WERI-Rb-1 (cell line): ENCODE results near the gene SOX5.

Source experiments
- DNase-seq: peaks from one replicate; pipeline ENCODE4 v3.0.0-alpha.2; 2020
- H3K27ac ChIP-seq: fragments of 250-450 bp; sonication (Bioruptor Pico); 2 replicates; pipeline ENCODE4 v1.5.1; 2020; ENCODE audit warnings: mild to moderate bottlenecking, moderate library complexity
- H3K27me3 ChIP-seq: fragments of 250-450 bp; sonication (Bioruptor Pico); 2 replicates; pipeline ENCODE4 v1.5.1; 2021; ENCODE audit warnings: mild to moderate bottlenecking, low read depth, moderate library complexity; ENCODE audit not compliant: insufficient read depth, severe bottlenecking
- H3K36me3 ChIP-seq: fragments of 250-450 bp; sonication (Bioruptor Pico); 2 replicates; pipeline ENCODE4 v1.5.1; 2020; ENCODE audit warnings: mild to moderate bottlenecking, moderate library complexity
- H3K4me3 ChIP-seq: 2 replicates; pipeline ENCODE4 v1.5.1; 2011; ENCODE audit warnings: low read depth, mild to moderate bottlenecking, control low read depth, low read length
- H3K9me3 ChIP-seq: fragments of 250-450 bp; sonication (Bioruptor Pico); 2 replicates; pipeline ENCODE4 v1.5.1; 2021; ENCODE audit warnings: mild to moderate bottlenecking, moderate library complexity; ENCODE audit not compliant: severe bottlenecking
- CTCF ChIP-seq: IDR thresholded peaks from 2 replicates; pipeline ENCODE4 v1.5.1; 2011; ENCODE audit warnings: low read depth, mild to moderate bottlenecking, control low read depth, inconsistent platforms, low read length

The SOX5 gene

GRCh38 chr12:23556661-23557060, 392.8 kb downstream of the SOX5 start:
- no peak for DNase-seq
- H3K27ac ChIP-seq: no peak overlapping the region
- H3K4me3 ChIP-seq: no peak overlapping the region
- H3K9me3 ChIP-seq: peaks cover 3% of the 10 kb centered on the region
- H3K27me3 ChIP-seq: no peaks in the 10 kb centered on the region
- TF ChIP-seq CTCF: no peak
- no peaks in the 10 kb centered on the region for H3K36me3 ChIP-seq

DNA sequence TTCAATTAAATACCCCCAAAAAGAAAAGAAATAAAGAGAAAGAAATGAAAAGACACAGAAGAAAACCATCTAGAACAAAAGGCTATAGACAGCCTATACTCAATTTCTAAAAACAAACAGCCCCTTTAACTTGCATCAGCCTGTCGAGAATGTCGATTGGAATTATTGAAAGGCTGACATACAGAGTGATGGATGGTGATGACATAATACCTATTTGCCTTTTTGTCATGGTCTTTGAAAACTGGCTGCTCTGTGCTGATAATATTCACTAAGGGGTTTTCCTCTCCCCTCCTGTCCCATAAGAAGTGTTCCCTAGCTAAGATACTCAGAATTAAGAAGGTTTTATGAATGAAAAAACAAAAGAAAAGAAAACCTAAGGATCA, 393.7 kb downstream of the SOX5 start:
- H3K4me3 ChIP-seq: no peak overlapping the region
- H3K27me3 ChIP-seq: no peaks in the 10 kb centered on the region
- H3K9me3 ChIP-seq: peaks cover 3% of the 10 kb centered on the region
- H3K36me3 ChIP-seq: no peaks in the 10 kb centered on the region
- no peak overlapping the region for H3K27ac ChIP-seq
- TF ChIP-seq CTCF: no peak
- DNase-seq: no peak

DNA sequence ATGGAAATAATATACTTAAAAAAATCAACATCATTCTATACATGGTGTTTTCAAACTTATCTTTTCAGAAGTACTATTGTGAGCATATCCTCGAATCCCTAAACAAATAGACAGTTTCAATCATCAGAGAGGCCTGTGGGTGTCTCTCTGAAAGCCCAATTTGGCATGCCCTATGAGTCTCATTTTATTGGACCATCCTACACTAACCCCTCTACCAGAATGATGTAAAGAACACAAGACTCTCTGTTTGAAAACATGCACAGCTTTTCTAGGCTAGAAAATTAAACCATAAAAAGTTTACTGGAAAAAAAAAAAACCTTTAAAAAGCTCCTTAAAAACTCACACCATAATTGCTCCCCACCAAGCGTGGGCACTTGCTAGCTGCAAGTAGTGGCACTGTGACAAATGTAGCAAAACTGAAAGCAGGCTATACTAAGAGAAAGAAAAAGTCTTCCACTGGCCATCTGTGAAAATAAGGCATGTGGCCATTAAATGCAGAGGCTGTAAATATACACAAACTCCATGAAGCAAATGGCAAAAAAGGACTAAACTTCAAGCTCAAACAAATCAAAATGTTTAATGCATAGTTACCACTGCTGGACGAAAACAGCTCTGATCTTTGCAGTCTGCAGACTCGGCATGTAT, 394.2 kb downstream of the SOX5 start:
- Histone ChIP-seq H3K4me3 (no peak overlapping the region), H3K27ac (no peak overlapping the region), H3K27me3 (no peaks in the 10 kb centered on the region), H3K9me3 (peaks cover 3% of the 10 kb centered on the region), H3K36me3 (no peaks in the 10 kb centered on the region)
- no peak for TF ChIP-seq CTCF
- no peak for DNase-seq

GRCh38 chr12:23552417-23552816, 397.1 kb downstream of the SOX5 start:
- no peaks in the 10 kb centered on the region for H3K27me3 ChIP-seq
- H3K4me3 ChIP-seq: no peak overlapping the region
- DNase-seq: no peak
- no peaks in the 10 kb centered on the region for H3K36me3 ChIP-seq
- TF ChIP-seq CTCF: no peak
- H3K9me3 ChIP-seq: no peaks in the 10 kb centered on the region
- no peak overlapping the region for H3K27ac ChIP-seq

DNA sequence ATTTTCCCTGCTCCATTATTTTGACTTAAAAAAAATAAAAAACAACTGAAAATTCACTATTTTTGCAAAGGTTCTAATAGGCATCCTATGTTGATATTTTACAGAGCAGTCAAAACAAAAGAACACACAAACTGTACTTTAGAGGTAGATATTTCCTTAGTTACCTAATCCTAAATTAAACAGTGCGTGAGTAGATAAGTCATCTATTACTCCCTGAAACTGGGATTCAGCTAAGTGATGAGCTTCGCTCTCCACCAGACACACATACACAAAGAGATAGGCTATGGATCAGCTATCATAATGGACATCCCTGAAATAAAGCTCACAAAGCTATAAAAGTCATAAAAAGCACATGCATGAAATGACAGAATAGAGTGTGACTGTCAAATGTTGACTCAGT, 398.7 kb downstream of the SOX5 start:
- DNase-seq: no peak

More for the DNA sequence above, 398.7 kb downstream of the SOX5 start:
- Histone ChIP-seq H3K27me3 (no peaks in the 10 kb centered on the region), H3K9me3 (no peaks in the 10 kb centered on the region), H3K4me3 (no peak overlapping the region), H3K27ac (no peak overlapping the region), H3K36me3 (no peaks in the 10 kb centered on the region)
- no peak for TF ChIP-seq CTCF
